COR-L47 (cell line): Measurements from ENCODE around the gene USF1.

ENCODE experiments used
- DNase-seq: peaks from one replicate; lab custom pipeline; 2025; lab: John Stamatoyannopoulos, UW

Gene USF1, protein sequence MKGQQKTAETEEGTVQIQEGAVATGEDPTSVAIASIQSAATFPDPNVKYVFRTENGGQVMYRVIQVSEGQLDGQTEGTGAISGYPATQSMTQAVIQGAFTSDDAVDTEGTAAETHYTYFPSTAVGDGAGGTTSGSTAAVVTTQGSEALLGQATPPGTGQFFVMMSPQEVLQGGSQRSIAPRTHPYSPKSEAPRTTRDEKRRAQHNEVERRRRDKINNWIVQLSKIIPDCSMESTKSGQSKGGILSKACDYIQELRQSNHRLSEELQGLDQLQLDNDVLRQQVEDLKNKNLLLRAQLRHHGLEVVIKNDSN

GRCh38 chr1:161045736-161046604 lies at the start of gene USF1:
Gene USF1 (minus strand): TSS chr1:161045977. CDS start chr1:161043275, 2,702 bp downstream.
- DNase-seq = peak; percentile 91

DNA sequence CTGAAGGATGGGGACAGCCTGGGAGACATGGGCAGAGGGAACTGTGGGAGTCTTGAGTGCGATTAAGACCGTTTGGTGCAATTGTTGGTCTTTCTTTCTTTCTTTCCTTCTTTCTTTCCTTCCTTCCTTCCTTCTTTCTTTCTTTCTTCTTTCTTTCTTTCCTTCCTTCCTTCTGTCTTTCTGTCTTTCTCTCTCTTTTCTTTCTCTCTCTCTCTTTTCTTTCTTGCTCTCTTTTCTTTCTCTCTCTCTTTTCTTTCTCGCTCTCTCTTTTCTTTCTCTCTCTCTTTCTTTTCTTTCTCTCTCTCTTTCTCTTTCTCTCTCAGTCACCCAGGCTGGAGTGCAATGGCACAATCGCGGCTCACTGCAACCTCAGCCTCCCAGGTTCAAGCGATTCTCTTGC lies 49.5 kb upstream of the USF1 start:
- DNase-seq = no peak

GRCh38 chr1:161094481-161094880 lies 48.7 kb upstream of the USF1 start:
- no peak for DNase-seq

DNA sequence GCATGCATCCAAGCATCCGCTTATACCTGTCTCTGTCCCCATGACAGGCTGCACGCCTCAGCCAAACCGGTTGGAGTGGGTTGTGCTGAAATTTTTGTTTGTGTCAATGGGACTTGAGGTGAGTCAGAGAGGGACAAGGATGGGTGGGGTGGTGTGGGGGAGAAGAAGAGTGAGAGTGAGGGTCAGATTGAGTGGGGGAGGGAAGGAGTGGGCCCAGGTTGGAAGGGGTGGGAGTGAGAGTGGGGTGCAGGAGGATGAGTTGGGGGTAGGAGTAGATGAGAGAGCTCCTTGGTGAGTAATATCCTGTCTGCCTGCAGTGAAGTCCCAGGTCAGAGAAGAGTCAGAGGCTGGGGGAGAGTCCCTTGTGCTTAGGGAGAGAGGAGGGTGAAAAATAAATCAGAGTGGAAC lies 46.8 kb upstream of the USF1 start:
- no peak for DNase-seq

- no peak for DNase-seq
These were observed 46.2 kb upstream of the USF1 start for GRCh38 chr1:161091796-161092507.

- no peak for DNase-seq
These were observed 45.3 kb upstream of the USF1 start for GRCh38 chr1:161091093-161091492.

GRCh38 chr1:161090617-161091016 lies 44.8 kb upstream of the USF1 start:
- DNase-seq = no peak

GRCh38 chr1:161089938-161090337 lies 44.2 kb upstream of the USF1 start:
- DNase-seq = no peak

DNA sequence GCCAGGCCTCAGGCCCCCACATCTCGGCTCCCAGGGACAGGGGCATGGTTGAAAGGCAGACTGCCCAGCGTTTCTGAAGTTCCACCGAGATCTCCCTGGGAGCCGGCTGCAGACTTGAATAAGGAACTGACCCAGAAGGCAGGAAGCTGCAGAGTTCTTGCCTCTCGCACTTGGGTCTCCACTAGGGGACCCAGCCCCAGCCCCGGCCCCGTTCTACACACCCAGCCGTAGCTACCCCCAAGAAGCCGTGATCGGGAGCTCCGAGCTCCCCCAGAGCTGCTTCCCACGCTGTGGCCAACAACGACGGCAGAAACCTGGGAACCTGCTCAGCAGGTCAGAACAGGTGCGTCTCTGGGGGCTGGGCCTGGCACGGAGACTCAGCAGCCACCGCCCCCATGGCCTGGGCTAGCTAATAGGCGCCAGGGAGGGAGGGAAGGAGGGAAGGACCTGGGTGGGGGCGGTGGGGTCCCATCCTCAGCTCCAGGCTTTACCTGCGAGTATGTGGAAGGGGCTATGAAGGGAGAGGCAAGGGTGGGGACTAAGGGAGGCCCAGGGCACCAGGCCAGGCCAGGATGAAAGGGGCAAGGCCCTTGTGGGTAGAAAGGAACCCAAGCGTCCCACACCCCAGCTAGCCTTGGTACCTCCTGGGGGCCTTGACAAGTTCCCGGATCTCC lies 43.6 kb upstream of the USF1 start, which contains the start of gene NECTIN4:
TSS of gene NECTIN4 (minus strand) at position 308 of the 674 bp plus-strand sequence. CDS start at position 46, 262 bp downstream.
- no peak for DNase-seq

GRCh38 chr1:161088587-161089110 lies 42.9 kb upstream of the USF1 start:
- no peak for DNase-seq

GRCh38 chr1:161086457-161086856 lies 40.7 kb upstream of the USF1 start:
- DNase-seq = no peak

DNA sequence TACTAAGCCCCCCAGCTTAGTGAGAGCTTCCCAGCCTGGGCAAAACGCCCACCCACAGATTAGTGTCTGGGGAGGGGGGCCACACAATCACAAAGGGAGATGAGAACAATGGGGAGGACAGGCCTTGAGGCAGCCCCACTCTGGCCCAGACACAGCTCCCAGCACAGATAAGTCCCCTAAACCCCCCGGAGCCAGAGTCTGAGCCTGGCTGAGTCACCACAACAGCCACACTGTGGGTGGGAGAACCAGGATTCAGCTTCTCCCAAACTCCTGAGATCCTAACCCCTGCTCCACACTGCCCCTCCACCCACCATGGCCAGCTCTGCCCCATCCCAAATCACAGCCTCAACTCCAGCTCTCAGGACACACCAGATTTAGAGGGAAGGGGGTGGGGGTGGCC lies 39.4 kb upstream of the USF1 start:
- no peak for DNase-seq

DNA sequence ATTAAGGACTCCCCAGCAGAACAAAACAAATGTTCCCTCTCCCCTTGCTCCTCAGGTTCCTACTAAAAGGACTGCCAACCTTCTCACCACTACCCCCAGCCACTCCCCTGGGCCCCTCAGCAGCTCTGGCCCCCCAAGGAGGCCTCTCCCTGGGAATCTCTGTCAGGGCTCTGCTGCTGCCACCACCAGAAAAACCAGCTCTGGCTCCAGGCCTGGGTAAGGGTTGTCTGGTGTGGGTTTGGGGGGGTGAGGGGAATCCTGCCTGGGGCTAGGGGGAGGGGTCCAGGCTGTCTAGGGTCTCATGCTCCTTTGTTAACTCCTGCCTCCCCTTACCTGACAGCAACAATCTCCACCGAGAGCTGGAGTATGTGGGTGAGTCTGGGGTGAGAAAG lies 38.8 kb upstream of the USF1 start:
- no peak for DNase-seq

DNA sequence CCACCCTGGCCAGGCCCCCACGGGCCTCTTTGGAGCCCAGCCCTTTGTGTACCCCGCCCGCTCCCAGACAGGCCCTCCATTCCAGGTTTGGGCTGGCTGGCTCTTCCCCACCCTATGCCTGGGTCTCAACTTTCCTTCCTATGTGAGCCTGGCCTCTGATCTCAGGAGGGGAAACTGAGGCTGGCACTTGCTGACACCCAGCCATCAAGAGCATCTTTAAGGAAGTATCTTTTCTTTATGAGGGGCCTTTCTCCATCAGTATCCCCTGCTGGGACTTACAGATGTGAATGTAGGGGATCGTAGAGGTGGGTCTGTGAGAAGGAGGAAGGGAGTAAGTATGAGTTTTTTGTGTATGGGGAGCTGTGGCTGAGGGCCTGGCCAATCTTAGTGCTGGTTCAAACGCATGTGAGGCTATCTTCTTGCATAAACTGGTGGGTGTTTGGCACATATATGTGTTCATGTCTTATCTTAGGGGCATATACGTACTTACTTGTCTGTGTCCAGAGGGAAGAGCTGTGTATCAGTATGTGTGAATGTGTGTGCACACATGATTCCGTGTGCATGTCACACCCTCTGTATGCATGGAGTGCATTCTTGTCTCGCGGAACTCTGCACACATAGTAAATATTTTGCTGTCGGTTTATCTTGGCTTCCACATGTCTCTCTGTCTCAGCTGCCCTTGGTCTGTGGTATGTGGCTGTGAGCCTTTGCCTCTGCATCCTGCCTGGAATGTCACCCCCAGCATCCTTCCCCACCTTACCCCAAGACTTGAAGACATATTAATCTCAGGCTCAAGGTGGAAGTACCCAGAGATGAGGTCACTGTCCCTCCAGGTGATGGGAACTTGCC lies 38.2 kb upstream of the USF1 start:
- DNase-seq = no peak

GRCh38 chr1:161082996-161083747 lies 37.4 kb upstream of the USF1 start:
- DNase-seq = no peak

DNA sequence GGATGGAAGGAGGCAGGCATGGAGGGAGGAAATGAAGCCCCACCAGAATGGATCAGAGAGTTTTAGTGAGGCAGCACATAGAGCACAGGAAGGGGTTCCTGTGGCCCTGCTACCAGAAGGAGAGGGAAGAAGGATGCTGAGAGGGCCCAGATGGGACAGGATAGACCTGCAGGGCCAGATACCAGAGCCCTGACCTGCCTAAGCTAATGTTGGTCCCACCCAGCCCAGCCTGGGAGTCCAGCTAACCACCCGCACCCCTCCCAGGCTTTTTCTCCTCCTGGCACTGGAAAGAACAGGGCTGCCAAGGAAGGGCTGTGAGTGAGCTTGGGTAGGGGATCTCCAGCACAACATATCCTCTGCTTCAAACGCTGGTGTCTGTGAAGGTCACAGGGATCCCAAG lies 36.7 kb upstream of the USF1 start:
- no peak for DNase-seq

DNA sequence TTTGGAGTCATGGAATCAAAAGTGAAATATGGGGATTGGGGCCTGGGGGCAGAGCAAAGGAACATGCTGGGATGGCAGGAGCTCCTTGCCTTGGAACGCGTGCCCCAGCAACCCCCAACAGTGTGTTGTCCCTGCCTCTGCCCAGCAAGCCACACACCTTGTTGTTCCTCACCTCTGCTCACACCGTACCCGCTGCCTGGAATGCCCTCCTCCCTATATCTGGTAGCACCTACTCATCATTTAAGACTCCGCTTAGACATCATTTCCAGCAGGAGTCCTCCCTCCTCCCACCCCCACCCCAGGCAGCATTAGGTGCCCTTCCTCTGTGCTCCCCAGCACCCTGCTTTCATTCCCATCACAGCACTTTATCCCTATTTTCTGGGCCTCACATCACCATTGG lies 35.7 kb upstream of the USF1 start:
- no peak for DNase-seq

DNA sequence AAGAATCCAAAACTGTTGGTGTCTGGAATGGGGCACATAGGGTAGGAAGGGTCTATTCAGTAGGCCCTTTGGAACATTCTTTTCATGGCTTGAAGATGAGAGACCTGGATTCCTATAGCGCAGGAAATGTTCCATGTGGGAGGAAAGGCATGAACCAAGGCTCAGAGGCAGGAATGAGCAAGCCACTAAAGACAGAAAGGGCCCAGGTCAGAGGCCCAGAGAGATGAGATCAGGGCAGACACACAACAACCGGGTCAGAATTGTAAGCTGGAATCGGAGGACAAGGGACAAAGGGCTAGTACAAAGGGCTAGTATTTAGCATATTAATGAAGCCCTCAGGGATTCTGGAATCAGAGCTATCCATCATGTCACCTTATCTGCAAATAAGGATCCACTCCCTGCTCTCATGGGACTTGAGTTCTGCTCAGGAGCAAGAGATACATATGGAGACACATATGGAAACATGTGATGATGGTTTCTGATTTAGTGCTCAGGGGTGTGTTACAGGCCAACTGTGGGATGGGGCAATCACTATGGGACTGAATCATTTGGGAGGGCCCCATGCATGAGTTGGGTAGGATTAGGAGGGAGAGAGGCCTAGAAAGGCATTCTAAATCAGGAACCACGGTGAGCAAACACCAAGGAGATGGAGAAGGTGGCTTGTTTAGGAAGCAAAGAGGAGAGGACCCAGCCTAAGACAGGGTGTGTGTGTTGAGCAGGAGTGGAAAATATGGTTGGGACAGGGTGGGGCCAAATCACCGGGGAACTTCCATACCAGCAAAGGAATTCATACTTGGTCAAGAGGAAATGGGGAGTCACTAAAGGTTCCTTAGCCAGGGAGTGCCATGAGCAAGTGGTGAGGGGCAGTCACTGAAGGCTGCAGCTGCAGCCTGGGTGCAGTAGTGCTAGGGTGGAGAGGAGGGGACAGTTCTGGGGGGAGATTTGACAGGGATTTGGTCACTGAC lies 34.9 kb upstream of the USF1 start:
- no peak for DNase-seq
